HG03354 (cell line): ENCODE results near the gene PIK3AP1.
"Not testable (repeated sequence)": the region's sequence is repeated elsewhere in the genome, so short reads cannot be mapped to it uniquely, and the experiment has no call there.

Source experiments
- ATAC-seq: cut with Tn5 transposase; IDR thresholded peaks from one replicate; pipeline ENCODE4 v1.9.1; 2021; ENCODE audit warnings: mild to moderate bottlenecking; ENCODE audit not compliant: unreplicated experiment, poor library complexity, severe bottlenecking

Gene PIK3AP1

DNA sequence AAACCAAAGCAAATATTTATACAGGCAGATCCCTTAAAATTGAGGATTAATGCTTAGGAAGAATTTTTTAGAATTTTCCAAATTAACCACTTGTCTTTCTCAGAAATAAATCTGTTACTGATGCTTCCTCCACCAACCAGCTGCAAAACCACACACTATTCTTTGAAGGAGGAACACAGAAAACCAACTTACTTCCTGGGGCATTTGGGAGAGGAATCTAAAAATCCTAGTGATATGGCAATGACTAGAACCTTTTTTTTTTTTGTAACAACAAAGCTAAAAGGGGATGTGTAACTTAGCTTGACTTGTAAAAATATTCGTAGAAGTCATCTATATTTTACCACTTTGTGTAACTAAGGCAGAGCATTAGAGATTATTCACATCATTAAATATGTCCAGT, 128.4 kb downstream of the PIK3AP1 start:
- ATAC-seq = no peak

DNA sequence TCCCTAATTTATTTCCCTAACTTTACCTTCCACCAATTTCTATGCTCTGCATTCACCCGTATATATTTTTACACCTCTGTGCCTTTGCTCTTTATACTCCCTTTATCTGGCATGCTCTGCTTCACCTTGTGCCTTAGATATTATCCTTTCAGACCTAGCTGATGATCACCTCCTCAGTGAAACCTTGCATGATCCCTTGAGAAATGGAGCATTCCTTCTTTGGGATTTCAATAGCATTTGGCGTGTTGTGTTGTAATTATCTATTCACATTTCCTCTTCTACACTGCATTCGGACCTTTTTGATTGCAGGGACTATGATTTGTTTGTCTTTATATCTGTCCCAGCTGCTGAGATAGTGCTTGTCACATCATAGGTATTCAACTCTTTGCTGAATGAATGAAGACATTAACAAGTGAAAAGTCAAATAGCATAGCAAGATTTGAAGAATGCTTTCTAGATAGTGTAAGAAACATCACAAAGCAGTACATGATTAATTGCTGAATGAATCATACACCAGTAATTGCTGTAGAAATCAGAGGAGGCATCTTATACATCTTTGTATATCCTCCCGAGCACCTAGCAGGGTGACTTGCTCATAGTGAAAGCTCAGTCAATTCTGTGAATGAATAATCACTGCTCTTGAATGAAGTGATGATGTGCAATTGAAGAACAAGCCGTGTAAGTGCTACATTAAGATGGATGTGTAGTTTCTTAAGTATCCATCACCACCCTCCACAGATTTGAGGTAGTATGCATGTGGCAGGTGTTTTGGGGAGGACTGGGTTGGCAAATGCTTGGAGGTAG, 131.5 kb downstream of the PIK3AP1 start:
- ATAC-seq = peak; percentile 39

DNA sequence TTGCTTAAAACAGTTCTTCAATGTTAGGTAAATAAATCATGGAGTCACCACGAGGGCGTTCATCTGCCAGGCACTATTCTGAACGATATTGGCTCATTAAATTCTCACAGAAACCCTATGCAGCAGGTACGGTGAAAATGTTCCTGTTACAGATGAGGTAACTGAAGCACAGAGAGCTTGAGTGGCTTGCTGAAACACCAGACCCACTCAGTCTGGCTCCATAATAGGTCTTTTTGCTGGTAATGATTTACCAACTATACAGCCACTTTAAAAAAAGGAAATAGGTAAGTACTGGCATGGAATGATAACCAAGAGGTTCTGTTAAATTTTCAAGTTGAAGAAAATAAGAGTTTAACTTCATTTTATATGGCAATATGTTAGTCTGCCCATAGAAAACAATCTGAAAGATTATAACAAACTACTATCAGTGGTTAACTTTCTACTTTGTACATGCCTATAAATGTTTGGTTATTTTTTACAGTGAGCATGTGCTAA, 132.2 kb downstream of the PIK3AP1 start:
- peak; percentile 31 for ATAC-seq

DNA sequence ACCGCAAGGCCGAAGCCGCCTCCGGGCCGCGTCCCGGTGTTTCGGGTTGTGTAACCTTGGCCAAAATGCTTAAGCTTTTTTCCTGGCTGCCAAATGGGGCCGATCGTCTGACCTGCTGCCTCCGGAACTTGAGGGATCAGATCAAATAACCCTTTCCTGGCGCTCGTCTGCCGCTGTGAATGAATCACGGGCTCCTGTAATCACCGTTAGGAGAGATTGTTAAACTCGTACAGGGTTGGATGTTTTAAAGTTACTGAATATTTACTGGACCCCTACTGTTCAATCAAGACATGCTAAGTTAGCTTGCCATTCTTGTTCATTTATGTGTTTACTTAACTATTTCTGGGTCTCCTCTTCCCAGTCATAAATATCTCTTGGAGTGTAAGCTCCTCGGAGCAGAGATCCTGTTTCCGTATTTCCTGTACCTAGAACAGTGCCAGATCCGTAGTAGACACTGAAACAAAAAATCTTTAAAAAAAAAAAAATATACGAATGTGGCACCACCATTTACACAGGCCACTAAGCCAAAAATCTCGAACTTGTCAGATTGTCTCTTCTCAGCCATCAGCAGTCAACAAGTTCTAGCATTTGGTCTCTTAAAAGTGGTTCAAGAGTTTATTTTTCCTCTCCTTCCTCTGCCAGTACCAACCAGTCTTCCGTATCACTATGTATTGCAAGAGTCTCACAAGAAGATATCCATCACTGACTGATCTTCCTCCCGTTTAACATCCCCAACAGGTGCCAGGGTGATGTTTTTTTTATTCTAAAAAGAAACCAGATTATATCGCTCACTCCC, 132.9 kb downstream of the PIK3AP1 start:
- ATAC-seq = no peak

DNA sequence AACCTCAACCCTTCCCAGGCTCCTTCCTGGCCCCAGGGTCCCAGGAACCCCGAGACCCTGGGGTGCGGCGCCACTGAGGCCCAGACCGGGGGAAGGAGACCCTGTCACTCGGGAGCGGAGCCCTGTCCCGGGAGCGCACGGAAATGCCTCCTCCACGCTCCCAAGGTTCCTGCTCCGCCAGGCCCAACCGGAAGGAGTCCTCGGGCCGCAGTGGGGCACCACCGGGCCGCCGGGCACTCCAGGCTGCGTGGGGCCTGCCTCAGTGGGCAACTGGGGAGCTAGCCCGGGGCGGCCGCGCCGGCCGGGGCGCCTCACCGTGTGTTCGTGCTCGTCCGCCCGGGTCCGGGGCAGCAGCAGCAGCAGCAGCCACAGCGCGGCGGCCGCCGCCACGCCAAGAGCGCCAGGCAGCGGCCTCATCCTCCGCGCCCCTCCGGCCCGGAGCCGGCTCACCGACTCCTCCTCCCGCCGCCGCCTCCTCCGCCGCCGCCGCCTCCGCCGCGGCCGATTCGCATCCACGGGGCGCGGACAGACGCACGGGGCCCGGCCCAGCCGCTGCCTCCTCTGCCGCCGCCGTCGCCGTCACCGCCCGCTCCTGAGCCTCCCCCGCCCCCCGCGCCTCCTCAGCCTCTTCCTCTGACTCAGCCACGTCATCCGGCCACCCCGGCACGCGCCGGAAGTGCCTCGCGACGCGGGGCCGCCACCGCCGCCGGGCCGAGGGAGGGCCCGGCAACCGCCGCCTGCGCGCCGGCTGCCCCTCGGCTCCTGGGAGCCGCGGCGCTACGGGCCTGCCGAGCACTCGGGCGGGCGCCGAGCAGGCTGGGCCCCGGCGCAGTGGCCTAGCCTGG, 133.7 kb downstream of the PIK3AP1 start, which contains the start of gene TM9SF3:
TSS of gene TM9SF3 (minus strand) at position 594 of the 845 bp plus-strand sequence. CDS start at position 417, 177 bp downstream.
- ATAC-seq = peak; percentile 73

DNA sequence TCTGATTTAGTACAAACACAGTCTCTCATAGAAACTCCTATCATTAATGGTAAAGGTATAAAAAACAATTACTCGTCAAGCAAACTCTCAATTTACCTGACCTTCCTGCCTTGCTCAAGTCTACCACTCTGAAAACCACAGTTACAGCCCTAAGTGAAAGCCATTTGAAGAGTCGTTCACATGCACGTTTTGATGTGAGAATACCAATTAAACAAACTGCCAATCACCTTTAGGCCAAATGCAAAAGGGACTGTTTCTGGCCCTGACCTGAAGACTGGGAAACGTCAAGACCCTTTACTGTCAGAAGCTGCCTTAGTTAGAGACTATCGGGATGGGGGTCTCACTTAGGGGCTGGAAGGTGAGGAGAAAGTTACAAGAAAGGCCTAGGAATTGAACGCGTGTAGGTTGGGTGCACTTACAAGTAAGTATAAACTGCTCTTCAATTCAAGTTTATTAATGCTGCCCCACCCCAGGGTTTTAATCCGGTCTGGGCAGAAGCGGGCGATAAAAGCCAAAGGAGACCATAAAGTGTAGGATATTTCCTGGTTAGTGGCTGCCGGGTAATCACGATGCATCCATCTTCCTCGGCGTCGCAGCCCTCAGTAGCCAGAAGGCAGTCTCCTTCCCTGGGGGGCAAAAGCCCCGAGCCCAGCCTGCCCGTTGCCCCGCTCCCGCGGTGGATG, 134.4 kb downstream of the PIK3AP1 start:
- peak; percentile 16 for ATAC-seq

DNA sequence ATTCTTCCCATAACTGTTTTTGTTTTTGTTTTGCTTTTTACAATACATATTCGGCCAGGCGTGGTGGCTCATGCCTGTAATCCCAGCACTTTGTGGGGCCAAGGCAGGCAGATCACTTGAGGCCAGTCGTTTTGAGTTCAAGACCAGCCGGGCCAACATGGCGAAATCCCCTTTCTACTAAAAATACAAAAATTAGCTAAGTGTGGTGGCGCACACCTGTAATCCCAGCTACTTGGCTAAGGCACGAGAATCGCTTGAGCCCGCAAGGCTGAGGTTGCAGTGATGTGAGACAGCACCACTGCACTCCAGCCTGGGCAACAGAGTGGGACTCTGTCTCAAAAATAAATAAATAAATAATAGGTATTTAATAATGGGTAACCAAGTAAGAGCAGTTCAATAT, 135.8 kb downstream of the PIK3AP1 start:
- no peak for ATAC-seq

DNA sequence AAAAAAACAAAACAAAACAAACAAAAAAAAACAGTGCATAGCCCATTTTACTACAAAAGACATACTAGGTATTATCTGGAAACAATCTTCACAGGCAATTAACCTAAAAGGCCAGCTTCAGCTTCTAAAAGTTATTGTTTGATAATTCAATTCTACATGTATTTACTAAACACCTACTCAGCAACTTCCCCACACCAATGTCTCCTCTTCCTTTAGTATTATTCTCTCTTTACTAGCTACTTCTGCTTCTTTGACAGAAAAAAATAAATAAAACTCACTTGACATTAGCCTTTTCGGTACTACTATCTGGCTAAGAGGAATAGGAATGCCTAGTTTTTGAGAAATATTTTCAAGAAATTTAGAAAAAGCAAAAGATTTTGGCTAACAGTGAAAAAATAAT, 136.3 kb downstream of the PIK3AP1 start:
- ATAC-seq = no peak

DNA sequence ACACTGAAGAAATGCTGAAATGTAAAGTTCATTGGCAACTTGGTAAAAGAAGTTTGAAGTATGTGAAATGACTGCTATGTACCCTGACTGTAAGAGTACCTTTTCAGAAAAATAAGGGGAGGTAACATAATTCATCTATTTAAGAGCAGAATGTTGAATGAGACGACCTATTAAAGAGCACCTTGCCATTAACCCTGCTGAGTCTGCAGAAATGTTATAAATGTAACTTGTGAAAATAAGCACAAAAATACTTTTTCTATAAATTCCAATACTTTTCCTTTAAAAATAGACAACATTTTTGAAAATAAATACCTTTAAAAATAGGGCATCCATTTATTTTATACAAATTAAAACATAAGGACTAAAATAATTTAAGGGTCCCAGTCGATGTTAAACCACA, 141.2 kb downstream of the PIK3AP1 start:
- ATAC-seq = no peak

DNA sequence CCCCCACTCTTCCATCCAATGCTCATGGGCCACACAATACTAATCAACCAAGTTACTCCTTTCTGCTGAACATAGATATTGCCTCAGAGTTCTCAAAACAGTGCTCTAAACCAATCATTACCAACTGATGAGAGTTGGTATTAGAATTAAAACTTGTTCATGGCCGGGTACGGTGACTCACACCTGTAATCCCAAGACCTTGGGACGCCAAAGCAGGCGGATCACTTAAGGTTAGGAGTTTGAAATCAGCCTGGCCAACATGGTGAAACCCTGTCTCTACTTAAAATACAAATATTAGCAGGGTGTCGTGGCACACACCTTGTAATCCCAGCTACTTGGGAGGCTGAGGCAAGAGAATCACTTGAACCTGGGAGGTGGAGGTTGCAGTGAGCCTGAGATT, 141.7 kb downstream of the PIK3AP1 start:
- ATAC-seq = no peak

DNA sequence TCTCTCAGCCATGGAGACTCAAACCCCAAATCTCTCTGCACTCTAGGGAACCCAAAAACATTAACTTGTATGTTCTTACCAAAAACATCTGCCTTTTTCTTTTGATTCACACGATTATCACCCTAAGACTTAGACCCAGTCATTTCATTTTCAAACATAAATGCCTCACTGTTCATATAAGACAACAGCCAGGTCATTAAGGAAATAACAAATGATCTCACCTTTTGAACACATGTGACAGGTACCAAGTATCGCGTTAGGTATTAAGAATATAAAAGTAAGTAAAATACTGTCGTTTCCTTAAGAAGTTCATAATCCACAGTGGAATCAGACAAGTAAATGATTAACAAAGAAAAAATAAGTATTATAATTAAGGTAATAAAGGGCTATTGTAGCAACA, 142.3 kb downstream of the PIK3AP1 start:
- ATAC-seq = no peak

DNA sequence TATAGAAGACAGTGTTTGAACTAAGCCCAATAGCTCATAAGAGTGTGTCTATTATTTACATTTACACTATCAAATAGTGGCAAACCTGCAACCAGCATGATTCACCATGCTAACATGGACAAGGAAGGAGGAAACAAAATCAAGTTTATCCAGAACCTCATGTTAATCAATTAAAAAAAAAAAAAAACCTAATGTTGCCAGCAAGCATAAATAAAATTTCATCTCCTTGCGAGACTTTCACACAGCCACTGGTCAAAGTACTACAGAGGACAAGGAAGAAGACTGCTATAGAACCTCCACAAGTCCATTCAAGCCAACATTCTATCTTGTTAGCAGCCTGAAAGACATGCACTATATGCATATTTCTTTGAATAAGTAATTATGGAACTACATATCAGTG, 143.2 kb downstream of the PIK3AP1 start:
- ATAC-seq = no peak

DNA sequence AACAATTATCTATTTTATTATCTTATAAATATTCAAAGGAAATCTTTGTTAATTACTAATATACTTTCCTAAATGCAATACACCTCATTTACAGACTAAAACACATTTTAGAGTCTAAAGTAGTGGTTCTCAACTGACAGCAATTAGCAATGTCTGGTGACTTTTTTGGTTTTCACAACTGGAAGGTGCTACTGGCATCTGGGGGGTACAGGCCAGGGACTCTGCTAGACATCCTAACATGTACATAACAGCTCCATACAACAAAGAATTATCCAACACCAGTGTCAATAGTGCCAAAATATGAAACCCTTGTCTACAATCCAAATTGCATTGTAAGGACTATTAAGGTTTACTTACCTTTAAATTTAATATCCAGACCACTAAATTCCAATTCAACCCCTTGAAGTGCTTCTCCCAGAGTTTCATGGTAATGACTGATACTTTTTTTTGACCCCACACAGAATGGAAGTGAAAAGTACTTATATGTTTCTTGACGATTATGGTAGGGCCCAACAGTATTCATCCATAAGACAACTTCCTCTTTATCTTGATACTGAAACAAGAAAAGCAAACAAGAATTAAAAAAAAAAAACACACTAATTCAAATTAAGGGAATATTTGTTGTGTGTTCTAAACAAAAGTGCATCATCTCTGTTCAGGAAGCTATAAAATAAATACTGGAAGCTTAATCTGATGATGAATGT, 143.9 kb downstream of the PIK3AP1 start:
- ATAC-seq = no peak

DNA sequence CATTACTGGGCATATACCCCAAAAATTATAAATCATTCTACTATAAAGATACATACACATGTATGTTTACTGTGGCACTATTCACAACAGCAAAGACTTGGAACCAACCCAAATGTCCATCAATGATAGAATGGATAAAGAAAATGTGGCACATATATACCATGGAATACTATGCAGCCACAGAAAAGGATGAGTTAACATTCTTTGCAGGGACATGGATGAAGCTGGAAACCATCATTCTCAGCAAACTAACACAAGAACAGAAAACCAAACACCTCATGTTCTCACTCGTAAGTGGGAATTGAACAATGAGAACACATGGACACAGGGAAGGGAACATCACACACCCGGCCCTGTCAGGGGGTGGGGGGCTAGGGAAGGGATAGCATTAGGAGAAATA, 145.8 kb downstream of the PIK3AP1 start:
- not testable (repeated sequence) for ATAC-seq

DNA sequence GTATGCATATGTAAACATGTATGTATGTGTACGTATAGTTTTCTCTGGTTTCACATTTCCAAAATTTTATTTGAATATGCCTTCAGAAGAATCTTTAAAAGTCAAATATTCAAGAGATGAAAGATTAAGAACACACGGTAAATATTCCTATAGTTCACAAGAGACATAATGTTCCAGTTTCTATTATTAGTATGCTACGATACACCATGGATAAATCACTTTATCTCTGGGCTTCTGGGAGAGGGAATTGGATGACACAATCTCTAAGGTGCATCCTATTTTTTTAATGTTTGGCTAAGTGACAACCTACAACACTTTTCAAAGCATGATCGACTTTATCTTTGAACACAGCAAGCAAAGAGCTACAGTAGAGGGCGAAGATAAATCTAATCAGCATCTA, 147.3 kb downstream of the PIK3AP1 start:
- ATAC-seq = no peak

DNA sequence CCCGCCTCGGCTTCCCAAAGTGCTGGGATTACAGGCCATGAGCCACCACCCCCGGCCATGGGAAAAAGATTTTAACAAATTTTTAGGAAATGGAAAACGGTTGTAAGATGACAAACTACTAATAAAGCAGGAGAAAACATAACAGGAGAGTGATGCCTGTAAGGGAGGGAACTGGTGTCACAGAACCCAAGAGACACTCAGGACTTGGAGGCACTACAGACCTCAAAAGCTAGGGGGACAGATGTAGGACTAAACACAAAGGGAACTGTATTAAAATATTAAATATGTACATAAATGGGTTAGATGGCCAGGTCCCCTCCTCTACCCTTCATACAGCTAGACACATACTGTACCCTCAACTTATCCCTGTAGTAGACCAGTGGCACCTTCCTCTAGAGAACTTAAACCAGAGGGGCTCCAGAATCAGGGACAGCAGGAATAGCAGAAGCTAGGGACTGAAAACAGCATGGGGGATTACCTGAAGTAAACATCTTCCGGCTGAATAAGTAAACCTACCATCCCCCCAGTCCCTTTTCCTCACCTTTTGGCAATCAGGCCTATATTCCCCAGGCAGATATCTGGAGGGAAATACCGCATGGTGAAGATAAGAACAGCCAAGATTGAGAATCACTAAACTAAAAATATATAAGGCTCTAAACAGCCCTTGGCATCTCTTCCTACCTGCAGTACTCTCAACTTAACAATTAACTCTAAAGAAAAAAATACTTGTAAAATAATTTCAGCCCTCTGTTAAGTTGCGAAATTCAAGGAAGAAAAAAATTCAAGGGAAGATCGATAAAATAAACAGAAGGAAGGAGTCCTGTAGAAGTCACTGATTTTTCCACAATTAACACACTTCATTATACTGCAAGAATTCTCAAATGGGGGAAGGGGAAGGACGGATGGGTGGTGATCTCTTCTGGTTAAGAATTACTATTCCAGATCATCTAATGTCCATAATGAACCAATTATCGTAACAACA, 149.0 kb downstream of the PIK3AP1 start:
- ATAC-seq = no peak

DNA sequence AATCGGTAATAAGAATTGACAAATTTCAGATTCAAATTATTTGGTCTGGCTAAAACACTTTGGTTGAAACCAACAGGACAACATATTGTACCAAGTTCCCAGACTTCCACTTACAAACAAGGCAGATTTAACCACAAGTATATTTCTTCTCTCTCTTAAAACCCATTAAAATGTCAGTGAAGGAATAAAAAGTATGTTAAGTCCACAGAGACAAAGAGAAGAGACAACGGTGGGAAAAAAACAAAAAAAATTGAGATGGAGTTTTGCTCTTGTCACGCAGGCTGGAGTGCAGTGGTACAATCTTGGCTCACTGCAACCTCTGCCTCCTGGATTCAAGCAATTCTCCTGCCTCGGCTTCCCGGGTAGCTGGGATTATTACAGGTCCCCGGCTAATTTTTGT, 149.8 kb downstream of the PIK3AP1 start:
- ATAC-seq = no peak

DNA sequence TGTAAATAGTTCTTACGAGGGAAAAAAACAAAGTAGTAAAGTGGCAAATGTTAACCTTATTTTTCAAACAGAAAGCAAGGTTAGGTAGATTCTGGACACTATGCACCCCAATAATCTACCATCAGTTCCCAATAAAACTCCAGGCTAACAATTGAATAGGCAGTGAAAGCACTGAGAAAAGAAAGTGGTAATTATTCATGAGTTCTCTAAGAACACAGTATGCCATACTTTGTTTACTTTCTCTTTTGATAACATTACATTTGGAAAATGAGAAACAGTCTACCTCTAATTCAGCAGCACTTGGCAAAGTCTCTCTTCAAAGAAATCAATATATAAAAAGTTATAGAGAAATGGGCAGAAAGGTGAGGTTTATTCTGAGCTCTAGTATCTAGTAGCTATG, 151.9 kb downstream of the PIK3AP1 start:
- ATAC-seq = no peak
